ENCODE measurements around the gene THUMPD1.

Gene THUMPD1

GRCh38 chr16:20774703-20775362, 33.2 kb upstream of the THUMPD1 start:
- Histone ChIP-seq H3K79me2 (no peaks in the 10 kb centered on the region), H3K27me3 (ENCODE audit: control insufficient read depth, insufficient read depth, low read length) (no peaks in the 10 kb centered on the region), H3K4me1 (no peaks in the 10 kb centered on the region), H3K9me3 (ENCODE audit: control insufficient read depth, low read length) (no peaks in the 10 kb centered on the region), H3K36me3 (ENCODE audit: control insufficient read depth, insufficient read depth, low read length) (no peaks in the 10 kb centered on the region), H3K4me2 (ENCODE audit: low read length) (no peak overlapping the region), H3K9ac (no peak overlapping the region), H2AFZ (peak overlapping the region; percentile 31), H3K27ac (no peak overlapping the region), H3K4me3 (ENCODE audit: low read depth, low read length) (no peak overlapping the region)
- TF ChIP-seq, protein P1, sequence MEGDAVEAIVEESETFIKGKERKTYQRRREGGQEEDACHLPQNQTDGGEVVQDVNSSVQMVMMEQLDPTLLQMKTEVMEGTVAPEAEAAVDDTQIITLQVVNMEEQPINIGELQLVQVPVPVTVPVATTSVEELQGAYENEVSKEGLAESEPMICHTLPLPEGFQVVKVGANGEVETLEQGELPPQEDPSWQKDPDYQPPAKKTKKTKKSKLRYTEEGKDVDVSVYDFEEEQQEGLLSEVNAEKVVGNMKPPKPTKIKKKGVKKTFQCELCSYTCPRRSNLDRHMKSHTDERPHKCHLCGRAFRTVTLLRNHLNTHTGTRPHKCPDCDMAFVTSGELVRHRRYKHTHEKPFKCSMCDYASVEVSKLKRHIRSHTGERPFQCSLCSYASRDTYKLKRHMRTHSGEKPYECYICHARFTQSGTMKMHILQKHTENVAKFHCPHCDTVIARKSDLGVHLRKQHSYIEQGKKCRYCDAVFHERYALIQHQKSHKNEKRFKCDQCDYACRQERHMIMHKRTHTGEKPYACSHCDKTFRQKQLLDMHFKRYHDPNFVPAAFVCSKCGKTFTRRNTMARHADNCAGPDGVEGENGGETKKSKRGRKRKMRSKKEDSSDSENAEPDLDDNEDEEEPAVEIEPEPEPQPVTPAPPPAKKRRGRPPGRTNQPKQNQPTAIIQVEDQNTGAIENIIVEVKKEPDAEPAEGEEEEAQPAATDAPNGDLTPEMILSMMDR (IDR thresholded peaks at IDR 0.05): peak; percentile 74

- Histone ChIP-seq H2AFZ (no peak overlapping the region), H3K27me3 (ENCODE audit: control insufficient read depth, insufficient read depth, low read length) (no peaks in the 10 kb centered on the region), H3K4me1 (no peaks in the 10 kb centered on the region), H3K4me3 (ENCODE audit: low read depth, low read length) (no peak overlapping the region), H3K27ac (no peak overlapping the region), H3K79me2 (no peaks in the 10 kb centered on the region), H3K9me3 (ENCODE audit: control insufficient read depth, low read length) (no peaks in the 10 kb centered on the region), H3K9ac (no peak overlapping the region), H3K36me3 (ENCODE audit: control insufficient read depth, insufficient read depth, low read length) (no peaks in the 10 kb centered on the region), H3K4me2 (ENCODE audit: low read length) (no peak overlapping the region)
- TF ChIP-seq, protein P1 (IDR thresholded peaks at IDR 0.05): no peak
These were observed 32.1 kb upstream of the THUMPD1 start for GRCh38 chr16:20773679-20774078.

- no peaks in the 10 kb centered on the region for H3K9me3 ChIP-seq (ENCODE audit: control insufficient read depth, low read length)
- TF ChIP-seq, protein P1 (IDR thresholded peaks at IDR 0.05): no peak
These were observed 27.2 kb upstream of the THUMPD1 start for GRCh38 chr16:20768818-20769217.

DNA sequence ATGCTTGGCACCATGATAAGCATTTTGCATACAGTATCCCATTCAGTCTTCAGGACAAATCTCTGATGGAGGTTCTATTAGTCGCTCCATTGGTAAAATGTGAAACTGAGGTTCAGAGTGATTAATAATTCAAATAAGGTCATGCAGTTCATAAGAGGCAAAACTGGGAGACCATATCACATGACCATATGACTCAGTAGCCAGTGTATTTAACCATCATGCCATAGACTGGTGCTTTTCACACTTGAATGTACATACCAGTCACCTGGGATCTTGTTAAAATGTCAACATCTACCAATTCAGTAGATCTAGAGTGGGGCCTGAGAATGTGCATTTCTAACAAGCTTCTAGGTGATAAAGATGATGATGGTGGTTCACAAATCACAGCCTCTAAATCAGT, 26.5 kb upstream of the THUMPD1 start:
- Histone ChIP-seq H3K9ac (no peak overlapping the region), H3K4me1 (no peaks in the 10 kb centered on the region), H3K36me3 (ENCODE audit: control insufficient read depth, insufficient read depth, low read length) (no peaks in the 10 kb centered on the region), H3K27ac (no peak overlapping the region), H3K27me3 (ENCODE audit: control insufficient read depth, insufficient read depth, low read length) (no peaks in the 10 kb centered on the region), H3K9me3 (ENCODE audit: control insufficient read depth, low read length) (no peaks in the 10 kb centered on the region), H3K4me2 (ENCODE audit: low read length) (no peak overlapping the region), H2AFZ (no peak overlapping the region), H3K4me3 (ENCODE audit: low read depth, low read length) (no peak overlapping the region), H3K79me2 (no peaks in the 10 kb centered on the region)
- TF ChIP-seq, protein P1 (IDR thresholded peaks at IDR 0.05): no peak

More at GRCh38 chr16:20768818-20769217, 27.2 kb upstream of the THUMPD1 start:
- Histone ChIP-seq H2AFZ (no peak overlapping the region), H3K27me3 (ENCODE audit: control insufficient read depth, insufficient read depth, low read length) (no peaks in the 10 kb centered on the region), H3K36me3 (ENCODE audit: control insufficient read depth, insufficient read depth, low read length) (no peaks in the 10 kb centered on the region), H3K4me1 (no peaks in the 10 kb centered on the region), H3K79me2 (no peaks in the 10 kb centered on the region), H3K9ac (no peak overlapping the region), H3K27ac (no peak overlapping the region), H3K4me3 (ENCODE audit: low read depth, low read length) (no peak overlapping the region), H3K4me2 (ENCODE audit: low read length) (no peak overlapping the region)

DNA sequence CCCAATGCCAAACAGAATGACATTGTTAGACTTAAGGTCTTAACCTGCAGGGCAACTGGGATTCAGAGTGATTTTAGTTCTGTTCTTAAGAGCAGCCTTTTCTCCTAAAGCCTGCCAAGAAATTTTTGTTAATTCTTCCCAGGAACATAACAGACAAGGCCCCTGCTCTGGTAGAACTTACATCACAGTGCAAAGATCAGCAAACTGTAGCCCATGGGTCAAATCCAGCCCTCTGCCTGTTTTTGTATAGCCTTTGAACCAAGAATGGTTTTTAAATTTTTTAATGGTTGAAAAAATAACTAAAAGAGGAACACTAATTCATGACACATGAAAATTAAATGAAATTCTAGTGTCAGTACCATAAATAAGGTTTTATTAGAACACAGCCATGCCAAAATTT, 26.0 kb upstream of the THUMPD1 start:
- Histone ChIP-seq H3K4me2 (ENCODE audit: low read length) (no peak overlapping the region), H3K4me3 (ENCODE audit: low read depth, low read length) (no peak overlapping the region), H3K27ac (no peak overlapping the region), H3K9me3 (ENCODE audit: control insufficient read depth, low read length) (no peaks in the 10 kb centered on the region), H3K9ac (no peak overlapping the region), H3K27me3 (ENCODE audit: control insufficient read depth, insufficient read depth, low read length) (no peaks in the 10 kb centered on the region), H3K4me1 (no peaks in the 10 kb centered on the region), H3K36me3 (ENCODE audit: control insufficient read depth, insufficient read depth, low read length) (no peaks in the 10 kb centered on the region), H2AFZ (no peak overlapping the region), H3K79me2 (no peaks in the 10 kb centered on the region)
- TF ChIP-seq, protein P1 (IDR thresholded peaks at IDR 0.05): no peak
